Activated T-helper 1 cell treated with anti-CD3 and anti-CD28 coated beads, Interleukin-12 subunit alpha, Interleukin-12 subunit beta, Interleukin-2, Interleukin-4 antibody, amounts not matched to agents 30 ng/mL and 10 ng/mL and 1 ng/mL, durations not matched to agents 14 hours and 24 hours and 36 hours (primary cell): ENCODE results near the gene ST6GALNAC1. TPM values are rescaled to one million over a fixed set of nuclear protein-coding genes. Genes with fewer than 3 reads are reported as not detected.

Experiments used
- DNase-seq: peaks from one replicate; pipeline ENCODE4 v3.0.0; 2021; ENCODE audit warnings: low spot score
- H3K27ac Mint-ChIP-seq: one replicate; pipeline ENCODE4 v1.8.0; 2021; ENCODE audit warnings: mild to moderate bottlenecking, mixed read lengths
- H3K27me3 Mint-ChIP-seq: one replicate; pipeline ENCODE4 v1.8.0; 2022; ENCODE audit warnings: mild to moderate bottlenecking, moderate library complexity, mixed read lengths; ENCODE audit not compliant: insufficient read depth
- H3K36me3 Mint-ChIP-seq: one replicate; pipeline ENCODE4 v1.8.0; 2021; ENCODE audit warnings: low read depth, mixed read lengths
- H3K4me1 Mint-ChIP-seq: one replicate; pipeline ENCODE4 v1.8.0; 2021; ENCODE audit warnings: low read depth, mixed read lengths
- H3K4me3 Mint-ChIP-seq: one replicate; pipeline ENCODE4 v1.8.0; 2021; ENCODE audit warnings: mild to moderate bottlenecking, moderate library complexity, mixed read lengths
- H3K9me3 Mint-ChIP-seq: one replicate; pipeline ENCODE4 v1.8.0; 2021; ENCODE audit warnings: mixed read lengths
- intact Hi-C: fragments of 100-400 bp; cut with micrococcal nuclease; formaldehyde crosslinking; loops from one replicate; pipeline ENCODE4 v1.15.1; 2024
- total RNA-seq: library from RNA; stranded (reverse); gene quantifications from 2 replicates; pipeline ENCODE4 v1.2.3, GENCODE V29; 2022

ST6GALNAC1 gene
- 0.78 and 0.83 TPM in 2 replicates for total RNA-seq

GRCh38 chr17:76643553-76644148, at the start of gene ST6GALNAC1:
ST6GALNAC1 (minus strand) TSS chr17:76643757; CDS start chr17:76643638, 119 bp downstream.
- H3K27ac Mint-ChIP-seq, result peak within 1 kb of the TSS; percentile 31
- DNase-seq, result peak; percentile 5
- peak within 1 kb of the TSS; percentile 53 for H3K4me3 Mint-ChIP-seq
- intact Hi-C loops, result no loop called here
- H3K9me3 Mint-ChIP-seq, result peaks cover 10% of the 10 kb centered on the region
- H3K4me1 Mint-ChIP-seq, result peaks cover 6% of the 10 kb centered on the region
- peaks cover 4% of the 10 kb centered on the region for H3K27me3 Mint-ChIP-seq
- peaks cover 3% of the 10 kb centered on the region for H3K36me3 Mint-ChIP-seq

DNA sequence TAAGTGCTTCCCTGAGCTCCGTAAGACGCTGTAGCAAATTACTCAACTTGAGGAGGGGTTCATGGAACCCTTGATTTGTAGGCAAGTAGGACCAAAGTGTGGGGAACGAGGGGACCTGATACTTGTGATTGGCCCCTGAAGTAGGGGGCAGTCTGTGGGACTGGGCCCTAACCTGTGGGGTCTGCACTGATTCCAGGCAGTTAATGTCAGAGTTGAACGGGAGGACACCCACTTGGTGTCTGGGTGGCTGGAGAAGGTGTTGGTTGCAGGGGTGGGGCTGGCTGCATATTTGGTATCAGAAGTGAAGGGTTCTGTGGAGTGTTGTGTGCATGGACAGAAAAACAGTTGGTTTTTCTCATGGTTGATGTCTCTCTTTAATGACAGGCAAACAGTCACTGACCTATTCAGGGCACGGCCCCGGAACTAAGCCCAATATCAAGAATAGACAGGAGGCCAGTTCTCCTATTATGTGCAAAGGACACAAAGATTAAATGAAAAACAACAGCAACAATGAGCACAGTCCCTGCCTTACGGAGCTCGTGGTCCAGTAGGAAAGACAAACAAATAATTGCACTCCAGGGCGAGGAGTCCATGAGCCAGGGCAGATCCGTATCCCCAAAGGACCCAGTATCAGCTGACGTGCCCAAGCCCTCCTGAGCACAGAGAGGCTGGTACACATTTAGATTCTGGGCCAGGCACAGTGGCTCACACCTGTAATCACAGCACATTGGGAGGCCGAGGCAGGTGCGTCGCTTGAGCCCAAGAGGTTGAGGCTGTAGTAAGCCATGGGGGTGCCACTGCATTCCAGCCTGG, 48.0 kb upstream of the ST6GALNAC1 start:
- no peak overlapping the region for H3K4me3 Mint-ChIP-seq
- no peak overlapping the region for H3K27ac Mint-ChIP-seq
- peaks cover 10% of the 10 kb centered on the region for H3K27me3 Mint-ChIP-seq
- no peaks in the 10 kb centered on the region for H3K36me3 Mint-ChIP-seq
- peaks cover 6% of the 10 kb centered on the region for H3K4me1 Mint-ChIP-seq
- no peaks in the 10 kb centered on the region for H3K9me3 Mint-ChIP-seq
- DNase-seq, result no peak
- intact Hi-C loops, result no loop called here

DNA sequence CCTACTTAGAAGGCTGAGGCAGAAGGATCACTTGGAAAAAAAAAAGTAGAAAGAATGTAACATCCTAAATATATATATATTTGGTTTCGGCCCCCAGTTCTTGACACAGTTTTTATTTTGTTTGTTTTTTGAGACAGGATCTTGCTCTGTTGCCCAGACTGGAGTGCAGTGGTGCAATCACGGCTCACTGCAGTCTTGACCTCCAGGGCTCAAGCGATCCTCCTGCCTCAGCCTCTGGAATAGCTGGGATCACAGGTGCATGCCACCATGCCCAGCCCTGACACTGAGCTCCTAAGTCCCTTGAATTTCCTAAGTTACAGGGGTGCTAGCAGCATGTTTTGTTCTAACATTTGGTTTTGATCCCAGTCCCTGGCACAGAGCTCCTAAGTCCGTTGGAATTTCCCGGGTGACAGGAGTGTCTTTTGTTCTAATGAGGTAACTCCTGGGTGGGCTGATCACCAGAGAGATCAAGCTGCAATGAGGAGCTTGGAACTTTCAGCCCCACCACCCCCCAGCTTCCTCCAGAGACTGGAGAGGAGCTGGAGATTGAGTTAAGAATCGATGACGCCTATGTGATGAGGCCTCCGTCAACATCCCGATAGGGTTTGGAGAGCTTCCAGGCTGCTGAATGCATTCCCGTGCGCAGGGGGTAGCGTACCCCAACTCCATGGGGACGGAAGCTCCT, 47.2 kb upstream of the ST6GALNAC1 start:
- Mint-ChIP-seq H3K4me1 (peaks cover 5% of the 10 kb centered on the region), H3K4me3 (no peak overlapping the region), H3K27me3 (peaks cover 10% of the 10 kb centered on the region), H3K36me3 (no peaks in the 10 kb centered on the region), H3K27ac (no peak overlapping the region), H3K9me3 (no peaks in the 10 kb centered on the region)
- no peak for DNase-seq
- intact Hi-C loops, result no loop called here

DNA sequence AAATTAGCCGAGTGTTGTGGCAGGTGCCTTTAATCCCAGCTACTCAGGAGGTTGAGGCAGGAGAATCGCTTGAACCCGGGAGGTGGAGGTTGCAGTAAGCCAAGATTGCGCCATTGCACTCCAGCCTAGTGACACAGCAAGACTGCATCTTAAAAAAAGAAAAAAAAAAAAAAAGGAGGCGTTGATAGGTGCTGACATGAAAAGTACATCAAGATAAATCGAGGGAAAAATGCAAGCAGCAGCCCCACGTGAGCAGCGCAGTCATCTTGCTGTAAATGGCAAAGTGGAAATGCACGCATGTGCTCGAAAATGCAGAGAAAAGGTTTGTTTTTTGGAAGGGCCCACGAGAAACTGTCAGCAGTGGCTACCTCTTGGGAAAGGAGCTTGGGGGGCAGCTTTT, 46.3 kb upstream of the ST6GALNAC1 start:
- Mint-ChIP-seq H3K4me1 (no peaks in the 10 kb centered on the region), H3K36me3 (no peaks in the 10 kb centered on the region), H3K4me3 (no peak overlapping the region), H3K27me3 (peaks cover 8% of the 10 kb centered on the region), H3K27ac (no peak overlapping the region), H3K9me3 (no peaks in the 10 kb centered on the region)
- intact Hi-C loops, result no loop called here
- no peak for DNase-seq

DNA sequence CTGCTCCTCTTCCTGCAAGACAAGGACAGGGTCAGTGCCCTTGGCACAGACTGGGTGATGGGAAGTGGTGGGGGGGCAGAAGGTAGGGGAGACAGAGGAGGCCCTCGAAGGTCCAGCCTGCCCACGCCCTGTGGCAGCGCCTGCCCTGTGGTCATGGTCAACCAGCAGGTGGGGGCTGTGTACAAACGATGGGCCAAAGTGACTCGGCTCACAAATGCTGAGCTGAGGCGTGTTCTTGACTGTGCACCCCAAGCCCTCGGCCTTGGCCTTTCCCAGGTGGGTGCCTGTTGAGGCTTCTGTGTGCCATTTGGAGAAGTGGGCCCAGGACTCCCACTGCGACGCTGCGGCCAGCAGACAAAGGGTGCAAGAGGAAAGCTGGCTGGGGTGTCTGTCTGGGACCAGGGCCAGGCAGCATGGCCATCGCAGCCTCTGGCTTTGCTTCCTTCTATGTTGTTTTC, 44.6 kb upstream of the ST6GALNAC1 start:
- no peaks in the 10 kb centered on the region for H3K36me3 Mint-ChIP-seq
- intact Hi-C loops, result no loop called here

DNA sequence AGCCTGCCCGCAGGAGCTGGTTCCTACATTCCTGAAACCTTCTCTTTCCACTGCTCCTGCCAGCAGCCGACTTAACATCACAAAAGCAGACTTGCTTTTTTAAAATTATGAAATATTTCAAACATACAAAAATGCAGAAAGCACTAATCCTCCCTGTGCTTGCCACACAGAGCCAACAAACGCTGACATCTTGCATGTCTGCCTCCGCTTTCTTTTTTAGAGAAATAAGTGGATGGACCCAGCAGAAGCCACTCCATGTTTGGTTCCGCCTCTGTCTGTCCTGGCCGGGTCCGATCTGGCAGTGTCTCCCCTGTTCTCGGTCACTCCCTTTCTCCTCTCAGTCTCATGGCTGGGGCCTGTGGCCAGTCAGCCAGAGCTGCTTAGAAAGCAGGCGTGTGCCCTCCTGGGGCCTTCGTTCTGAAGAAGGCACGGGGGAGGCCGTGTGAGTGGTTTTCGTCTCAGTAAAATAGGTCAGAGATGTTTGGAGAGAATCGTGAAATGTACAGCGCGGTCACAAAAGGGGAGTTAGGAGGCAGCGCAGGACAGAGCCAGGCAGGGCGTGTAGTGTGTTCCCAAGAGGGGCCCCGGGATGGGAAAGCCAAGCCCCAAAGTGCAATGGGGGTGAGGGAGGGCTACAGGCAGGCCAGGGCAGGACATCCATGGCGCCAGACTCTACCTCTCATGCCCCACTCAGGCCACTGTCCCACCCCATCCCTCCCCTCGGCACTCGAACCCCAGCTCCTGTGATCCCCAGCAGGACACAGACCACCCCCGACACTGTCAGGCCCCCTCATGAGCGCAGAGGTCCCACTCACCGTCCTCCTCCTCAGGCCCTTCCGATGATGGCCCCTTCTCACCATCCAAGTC, 44.0 kb upstream of the ST6GALNAC1 start:
- Mint-ChIP-seq H3K36me3 (no peaks in the 10 kb centered on the region), H3K27ac (no peak overlapping the region), H3K4me3 (no peak overlapping the region), H3K9me3 (no peaks in the 10 kb centered on the region), H3K27me3 (peaks cover 10% of the 10 kb centered on the region), H3K4me1 (no peaks in the 10 kb centered on the region)
- DNase-seq, result no peak
- intact Hi-C loops, result no loop called here

More for the DNA sequence above, 44.6 kb upstream of the ST6GALNAC1 start:
- no peak for DNase-seq
- Mint-ChIP-seq H3K4me1 (no peaks in the 10 kb centered on the region), H3K4me3 (no peak overlapping the region), H3K27me3 (peaks cover 10% of the 10 kb centered on the region), H3K27ac (no peak overlapping the region), H3K9me3 (no peaks in the 10 kb centered on the region)

DNA sequence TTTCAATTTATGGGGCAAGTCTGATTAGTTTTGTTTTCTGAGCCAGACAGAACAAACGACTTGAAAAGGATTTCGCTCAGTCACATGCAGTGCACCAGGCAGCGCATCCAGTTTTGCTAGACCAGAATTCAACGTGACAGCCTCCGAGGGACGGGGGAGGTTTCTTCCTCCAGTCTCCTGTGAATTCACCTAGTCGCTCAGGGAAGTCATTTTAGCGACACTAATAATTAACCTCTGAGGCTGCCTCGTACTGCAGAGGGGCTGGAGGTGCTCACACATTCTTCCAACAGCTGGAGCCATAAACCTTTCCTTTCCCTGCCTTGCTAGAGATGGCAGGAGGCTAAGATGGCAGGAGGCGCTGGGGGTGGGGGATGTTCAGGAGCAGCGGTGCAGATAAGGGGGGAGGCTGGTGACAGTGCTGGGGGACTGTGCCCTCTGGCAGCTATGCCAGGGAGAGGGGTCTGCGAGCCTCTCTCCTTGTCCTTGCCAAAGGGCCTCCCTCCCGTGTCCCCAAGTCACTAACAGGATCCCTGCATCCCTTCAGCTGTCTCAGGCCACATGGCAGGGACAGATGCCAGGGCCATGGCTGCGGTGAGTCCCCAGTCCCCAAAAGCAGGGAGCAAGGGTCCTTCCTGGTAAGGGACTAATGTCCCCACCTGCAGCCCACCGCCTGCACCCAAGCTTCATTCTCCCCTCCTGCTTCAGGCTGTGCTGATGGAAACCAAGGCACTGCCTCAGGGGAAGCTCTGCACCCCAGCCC, 43.2 kb upstream of the ST6GALNAC1 start:
- Mint-ChIP-seq H3K27me3 (peaks cover 14% of the 10 kb centered on the region), H3K27ac (no peak overlapping the region), H3K9me3 (no peaks in the 10 kb centered on the region), H3K36me3 (no peaks in the 10 kb centered on the region), H3K4me1 (no peaks in the 10 kb centered on the region), H3K4me3 (no peak overlapping the region)
- no peak for DNase-seq
- intact Hi-C loops, result no loop called here

DNA sequence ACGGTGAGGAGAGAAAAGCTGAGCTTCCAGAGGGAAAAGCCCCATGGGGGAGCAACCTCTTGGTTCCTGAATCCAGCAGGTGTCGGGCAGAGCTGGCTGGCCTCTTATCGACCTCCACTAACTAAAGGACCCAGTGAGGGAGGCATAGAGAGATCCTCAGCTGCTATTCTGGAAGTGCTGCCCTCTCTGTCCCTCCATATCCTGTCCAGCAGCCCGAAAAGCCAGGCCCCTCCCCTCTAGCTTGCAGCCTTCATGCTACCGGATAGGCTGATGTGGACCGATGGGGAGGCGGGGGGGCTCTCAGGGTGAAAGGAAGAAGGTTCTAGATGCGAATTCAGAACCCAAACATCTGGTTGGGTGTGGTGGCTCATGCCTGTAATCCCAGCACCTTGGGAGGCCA, 42.3 kb upstream of the ST6GALNAC1 start:
- no peak for DNase-seq
- H3K27ac Mint-ChIP-seq, result no peak overlapping the region
- peaks cover 15% of the 10 kb centered on the region for H3K27me3 Mint-ChIP-seq
- H3K9me3 Mint-ChIP-seq, result no peaks in the 10 kb centered on the region
- intact Hi-C loops, result no loop called here
- H3K36me3 Mint-ChIP-seq, result no peaks in the 10 kb centered on the region
- no peaks in the 10 kb centered on the region for H3K4me1 Mint-ChIP-seq
- H3K4me3 Mint-ChIP-seq, result no peak overlapping the region

DNA sequence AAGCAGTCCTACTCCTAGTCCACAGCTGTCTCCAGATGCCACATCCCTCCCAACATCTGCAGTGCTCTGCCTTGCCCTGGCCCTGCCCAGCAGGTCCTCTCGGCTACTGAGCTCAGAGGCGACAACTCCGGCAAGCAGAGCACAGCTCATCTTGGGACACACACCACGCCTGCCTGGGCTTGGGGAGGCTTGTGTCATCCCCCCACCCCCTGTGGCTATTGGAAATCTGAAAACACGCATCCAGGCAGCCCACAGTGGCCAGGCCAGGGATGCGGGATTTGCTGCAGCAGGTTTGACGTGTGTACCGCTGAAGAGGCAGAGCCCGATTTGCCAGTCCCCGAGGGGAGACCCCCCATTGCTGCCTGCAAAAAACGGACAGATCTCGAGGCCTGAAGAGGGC, 41.8 kb upstream of the ST6GALNAC1 start:
- H3K27me3 Mint-ChIP-seq, result peaks cover 14% of the 10 kb centered on the region
- no peaks in the 10 kb centered on the region for H3K4me1 Mint-ChIP-seq
- H3K4me3 Mint-ChIP-seq, result no peak overlapping the region
- no peaks in the 10 kb centered on the region for H3K36me3 Mint-ChIP-seq
- no peak overlapping the region for H3K27ac Mint-ChIP-seq
- intact Hi-C loops, result no loop called here
- no peak for DNase-seq
- no peaks in the 10 kb centered on the region for H3K9me3 Mint-ChIP-seq

GRCh38 chr17:76684756-76685155, 41.2 kb upstream of the ST6GALNAC1 start:
- Mint-ChIP-seq H3K36me3 (no peaks in the 10 kb centered on the region), H3K4me1 (no peaks in the 10 kb centered on the region), H3K27me3 (peaks cover 14% of the 10 kb centered on the region), H3K9me3 (no peaks in the 10 kb centered on the region), H3K4me3 (no peak overlapping the region), H3K27ac (no peak overlapping the region)
- intact Hi-C loops, result no loop called here
- no peak for DNase-seq

- H3K9me3 Mint-ChIP-seq, result no peaks in the 10 kb centered on the region
- H3K36me3 Mint-ChIP-seq, result no peaks in the 10 kb centered on the region
- intact Hi-C loops, result no loop called here
- no peaks in the 10 kb centered on the region for H3K4me1 Mint-ChIP-seq
- H3K4me3 Mint-ChIP-seq, result no peak overlapping the region
- no peak for DNase-seq
- no peak overlapping the region for H3K27ac Mint-ChIP-seq
- H3K27me3 Mint-ChIP-seq, result peaks cover 14% of the 10 kb centered on the region
These were observed 40.6 kb upstream of the ST6GALNAC1 start for GRCh38 chr17:76683921-76684745.
